ENCODE data around the gene TNP2.

The TNP2 gene

DNA sequence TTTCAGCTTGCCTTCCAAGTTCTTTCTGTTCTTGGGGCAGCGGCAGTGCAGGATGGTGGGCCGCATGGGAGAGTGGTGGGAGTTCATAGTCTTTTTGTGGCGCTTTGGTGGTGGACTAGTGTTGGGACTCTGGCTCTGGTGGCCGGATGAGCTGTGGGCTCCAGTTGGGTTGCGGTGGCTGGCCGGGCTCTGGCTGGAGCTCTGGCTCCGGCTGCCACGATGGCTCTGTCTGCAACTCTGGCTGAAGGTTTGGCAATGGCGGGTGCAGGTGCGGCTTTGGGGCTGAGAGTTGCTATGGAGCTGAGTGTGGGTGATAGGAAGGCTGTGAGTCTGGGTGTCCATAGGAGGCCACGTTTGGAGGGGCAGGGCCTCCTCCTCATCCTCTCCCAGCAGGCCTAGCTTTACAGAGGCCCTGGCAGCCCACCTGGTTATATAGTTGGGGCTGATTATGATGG, at the start of gene TNP2:
TSS of gene TNP2 (minus strand) at position 405 of the 455 bp plus-strand sequence. CDS start at position 342, 63 bp downstream.
- DNase-seq (ENCODE audit: low read depth, low spot score) = no peak

DNA sequence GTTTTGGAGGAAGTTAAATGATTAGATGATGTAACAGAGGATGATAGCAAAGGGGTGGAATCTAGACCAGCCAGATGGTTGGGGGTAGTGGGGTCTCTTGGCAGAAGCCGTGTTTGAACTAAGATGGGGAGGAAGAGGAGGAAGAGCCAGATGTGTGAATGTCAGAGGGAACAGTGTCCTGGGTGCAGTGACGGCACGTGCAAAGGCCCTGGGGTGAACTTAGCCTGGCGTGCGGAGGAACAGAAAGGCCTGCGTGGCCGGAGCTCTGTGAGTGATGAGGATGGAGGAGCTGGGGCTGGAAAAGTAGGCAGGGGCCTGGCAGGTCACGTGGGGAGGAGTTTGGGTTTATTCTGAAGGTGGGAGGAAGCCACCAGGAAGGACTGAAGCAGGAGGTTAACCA, 49.7 kb upstream of the TNP2 start:
- DNase-seq (ENCODE audit: low read depth, low spot score) = no peak

DNA sequence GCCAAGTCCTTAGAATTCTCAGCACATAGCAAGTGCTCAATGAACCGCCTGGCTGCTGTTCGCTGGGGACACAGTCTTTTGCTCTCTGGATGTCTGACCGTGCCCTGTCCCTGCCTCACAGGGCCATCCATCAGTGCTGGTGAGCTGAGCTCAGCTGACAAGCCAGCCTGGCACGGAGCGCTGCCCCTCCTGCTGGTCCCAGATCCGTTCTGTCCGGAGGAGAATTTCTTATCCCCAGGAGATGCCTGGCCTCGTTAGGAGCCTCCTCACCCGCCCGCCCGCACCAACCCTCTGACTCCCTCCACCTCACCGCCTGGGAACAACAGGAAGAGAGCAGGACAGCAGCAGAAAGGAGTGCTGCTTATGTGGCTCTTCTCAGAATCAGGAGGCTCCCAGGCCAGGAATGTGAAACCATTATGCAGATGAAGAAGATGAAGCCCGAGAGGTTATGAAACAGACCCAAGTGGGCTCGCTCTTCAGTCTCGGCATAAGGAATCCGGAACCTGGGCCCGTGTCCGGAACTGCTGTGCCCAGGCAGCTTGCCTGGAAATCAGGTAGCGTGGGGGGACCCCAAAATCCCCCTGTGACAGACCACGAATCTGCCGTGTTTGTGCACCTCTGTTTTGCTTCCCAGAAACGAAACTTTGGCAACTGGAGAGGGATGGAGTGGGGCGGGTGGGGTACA, 47.3 kb upstream of the TNP2 start:
- no peak for DNase-seq (ENCODE audit: low read depth, low spot score)

DNA sequence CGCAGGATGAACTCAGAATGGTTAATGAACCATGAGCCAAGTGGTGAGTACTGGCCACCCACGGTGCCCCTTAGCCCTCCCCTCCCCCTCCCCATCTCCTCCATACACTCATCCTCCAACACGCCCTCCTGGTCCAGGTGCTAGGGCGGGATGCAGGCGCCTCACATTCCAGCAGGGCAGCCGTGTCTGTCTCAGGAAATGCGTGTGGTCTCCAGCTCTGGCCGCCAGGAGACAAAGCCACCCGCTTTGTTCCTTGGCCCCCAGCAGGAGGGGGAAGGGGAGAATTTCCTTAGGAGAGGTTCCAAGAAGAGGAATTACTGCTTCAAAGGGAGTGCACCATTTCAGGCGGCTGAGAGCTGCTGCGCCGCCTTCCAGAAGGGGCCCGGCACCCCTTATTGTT, 46.4 kb upstream of the TNP2 start:
- DNase-seq (ENCODE audit: low read depth, low spot score) = no peak

DNA sequence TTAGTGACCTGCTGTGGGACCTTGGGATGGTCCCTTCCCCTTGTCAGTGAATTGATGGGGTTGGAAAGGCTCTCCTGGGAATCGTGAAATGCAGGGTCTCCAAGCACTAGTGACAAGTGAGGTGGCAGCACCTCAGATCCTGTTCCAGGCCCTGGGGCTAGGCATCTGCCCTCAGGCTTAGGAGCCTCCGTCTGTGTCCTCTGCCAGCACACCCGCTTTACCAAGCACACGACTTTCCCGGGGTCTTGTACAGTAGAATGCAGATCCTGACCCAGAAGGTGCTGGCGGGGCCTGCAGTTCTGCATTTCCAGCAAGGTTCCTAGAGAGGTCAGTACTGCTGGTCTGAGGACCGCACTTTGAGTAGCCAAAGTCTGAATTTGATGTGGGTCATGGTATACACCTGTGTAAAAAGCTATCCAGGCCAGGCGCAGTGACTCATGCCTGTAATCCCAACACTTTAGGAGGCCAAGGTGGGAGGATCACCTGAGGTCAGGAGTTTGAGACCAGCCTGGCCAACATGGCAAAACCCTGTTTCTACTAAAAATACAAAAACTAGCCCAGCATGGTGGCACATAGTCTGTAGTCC, 45.3 kb upstream of the TNP2 start:
- DNase-seq (ENCODE audit: low read depth, low spot score) = no peak

DNA sequence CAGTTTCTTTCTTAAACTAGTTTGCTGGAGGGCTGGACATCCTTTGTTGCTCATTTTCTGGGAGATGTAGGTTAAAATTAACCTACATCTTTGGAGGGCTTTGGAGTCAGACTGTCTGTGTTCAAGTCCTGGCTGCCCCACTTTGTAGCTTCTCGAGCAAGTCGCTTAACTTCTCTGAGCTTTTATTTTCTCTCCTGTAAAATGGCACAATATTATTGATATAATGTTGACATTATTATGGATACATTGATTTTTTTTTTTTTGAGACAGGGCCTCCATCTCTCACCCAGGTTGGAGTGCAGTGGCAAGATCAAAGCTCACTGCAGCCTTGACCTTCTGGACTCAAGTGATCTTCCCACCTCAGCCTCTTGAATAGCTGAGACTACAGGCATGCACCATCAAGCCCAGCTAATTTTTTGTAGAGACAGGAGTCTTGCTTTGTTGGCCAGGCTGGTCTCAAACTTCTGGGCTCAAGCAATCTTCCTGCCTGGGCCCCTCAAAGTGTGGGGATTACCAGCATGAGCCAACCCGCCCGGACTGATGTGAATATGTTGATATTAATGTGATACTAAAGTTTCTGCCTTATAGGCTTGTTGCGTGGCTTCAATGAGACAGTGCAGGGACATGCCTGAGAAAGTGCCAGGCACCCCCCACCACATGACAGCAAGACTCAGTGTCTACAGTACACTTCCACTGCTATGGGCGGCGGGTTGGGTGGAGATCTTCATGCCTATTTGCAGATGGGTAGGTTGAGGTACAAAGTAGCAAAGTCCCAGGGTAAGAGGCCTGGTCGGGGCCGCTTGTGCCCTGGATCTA, 44.6 kb upstream of the TNP2 start:
- no peak for DNase-seq (ENCODE audit: low read depth, low spot score)

DNA sequence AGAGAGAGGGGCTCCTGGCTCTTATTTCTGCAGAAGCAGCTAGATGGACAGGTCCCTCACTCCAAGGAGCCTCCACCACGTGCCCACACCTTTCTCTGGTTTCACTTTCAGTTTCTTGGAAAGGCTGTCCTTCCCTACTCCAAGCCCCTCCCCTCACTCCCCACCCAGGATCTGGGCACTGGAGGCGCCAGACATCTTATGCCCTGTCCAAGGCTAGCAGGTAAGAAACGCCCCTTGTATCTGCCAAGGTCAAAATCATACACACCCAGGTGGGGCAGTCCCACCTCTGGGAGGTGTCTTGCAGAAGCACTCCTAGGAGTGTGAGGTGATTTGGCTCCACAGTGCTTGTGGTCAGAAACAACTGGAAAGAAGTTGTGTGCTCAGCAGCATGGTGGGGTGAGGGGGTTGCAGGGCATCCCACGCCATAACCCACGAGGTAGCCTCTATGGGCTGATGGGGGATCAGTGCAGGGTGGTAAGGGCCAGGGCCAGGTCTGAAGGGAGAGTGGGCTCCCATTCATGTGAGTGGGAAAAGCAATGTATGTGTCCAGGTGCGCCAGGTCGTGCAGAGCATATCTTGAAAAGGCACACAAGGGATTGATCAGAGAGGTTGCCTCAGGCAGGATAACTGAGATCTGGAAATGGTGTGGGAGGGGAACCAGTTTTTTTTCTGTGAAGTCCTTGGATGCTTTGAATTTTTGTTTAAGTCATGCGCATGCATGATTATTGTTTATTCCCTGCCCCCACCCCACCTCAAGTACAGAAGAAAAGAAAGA, 43.8 kb upstream of the TNP2 start:
- no peak for DNase-seq (ENCODE audit: low read depth, low spot score)

DNA sequence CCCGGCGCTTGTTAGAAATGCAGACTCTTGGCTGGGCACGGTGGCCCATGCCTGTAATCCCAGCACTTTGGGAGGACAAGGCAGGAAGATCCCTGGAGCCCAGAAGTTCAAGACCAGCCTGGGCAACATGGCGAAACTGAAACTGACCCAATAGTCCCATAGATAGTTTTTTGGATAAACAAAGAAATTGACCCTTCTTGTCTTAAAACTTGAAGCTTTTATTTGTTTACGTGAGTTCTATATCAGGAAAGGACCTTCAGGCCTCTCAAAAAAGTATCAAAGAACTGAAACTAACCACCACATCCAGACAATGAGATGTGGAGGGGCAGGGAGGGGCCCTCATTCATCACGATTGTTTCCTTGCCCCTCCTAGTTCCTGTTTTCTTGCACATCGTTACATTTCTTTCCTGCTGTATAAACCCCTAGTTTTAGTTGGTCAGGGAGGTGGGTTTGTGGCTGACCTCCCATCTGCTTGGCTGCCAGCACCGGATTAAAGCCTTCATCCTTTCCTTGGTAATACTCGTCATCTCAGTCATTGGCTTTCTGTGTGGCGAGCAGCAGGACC, 42.0 kb upstream of the TNP2 start:
- DNase-seq (ENCODE audit: low read depth, low spot score) = no peak

DNA sequence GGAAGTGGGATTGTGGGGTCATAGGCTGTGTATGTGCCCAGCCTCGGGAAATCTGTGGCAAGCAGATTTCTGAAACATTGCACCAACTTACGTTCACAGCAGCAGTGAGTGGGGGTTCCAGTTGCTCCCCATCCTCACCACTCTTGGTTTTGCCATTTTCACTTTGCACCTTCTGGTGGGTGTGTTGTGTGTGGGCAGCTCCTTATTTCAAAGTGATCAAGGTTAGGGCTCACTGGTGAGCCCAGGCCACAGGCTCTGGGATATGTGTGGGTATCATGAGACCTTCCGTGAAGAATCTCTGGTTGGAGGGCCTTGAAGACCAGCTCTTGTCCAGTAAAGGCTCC, 41.5 kb upstream of the TNP2 start:
- DNase-seq (ENCODE audit: low read depth, low spot score) = no peak

DNA sequence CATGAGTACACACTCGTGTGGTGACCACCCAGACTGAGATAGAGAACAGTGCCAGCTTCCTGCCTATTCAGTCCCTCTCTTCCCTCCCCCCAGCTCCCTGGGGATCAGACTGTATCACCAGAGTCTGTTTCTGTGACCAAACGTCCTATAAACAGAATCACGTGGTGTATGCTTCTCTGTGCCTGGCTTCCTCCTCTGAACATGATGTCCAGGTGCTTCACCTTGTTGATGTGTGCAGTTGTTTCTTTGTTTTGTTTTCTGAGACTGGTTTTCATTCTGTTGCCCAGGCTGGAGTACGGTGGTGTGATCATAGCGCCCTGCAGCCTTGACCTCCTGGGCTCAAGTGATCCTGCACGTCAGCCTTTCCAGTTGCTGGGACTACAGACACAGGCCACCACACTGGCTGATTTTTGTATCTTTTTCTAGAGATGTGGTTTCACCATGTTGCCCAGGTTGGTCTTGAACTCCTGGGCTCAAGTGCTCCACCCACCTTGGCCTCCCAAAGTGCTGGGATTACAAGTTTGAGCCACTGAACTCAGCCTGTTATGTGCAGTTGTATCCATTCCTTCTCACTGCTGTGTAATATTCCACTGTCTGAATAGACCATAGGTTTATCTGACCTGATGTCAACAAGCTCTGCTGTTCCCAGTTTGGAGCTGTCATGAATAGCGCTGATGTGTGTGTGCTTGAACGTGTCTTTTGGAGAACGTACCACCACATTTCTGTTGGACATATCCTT, 40.9 kb upstream of the TNP2 start:
- DNase-seq (ENCODE audit: low read depth, low spot score) = no peak

DNA sequence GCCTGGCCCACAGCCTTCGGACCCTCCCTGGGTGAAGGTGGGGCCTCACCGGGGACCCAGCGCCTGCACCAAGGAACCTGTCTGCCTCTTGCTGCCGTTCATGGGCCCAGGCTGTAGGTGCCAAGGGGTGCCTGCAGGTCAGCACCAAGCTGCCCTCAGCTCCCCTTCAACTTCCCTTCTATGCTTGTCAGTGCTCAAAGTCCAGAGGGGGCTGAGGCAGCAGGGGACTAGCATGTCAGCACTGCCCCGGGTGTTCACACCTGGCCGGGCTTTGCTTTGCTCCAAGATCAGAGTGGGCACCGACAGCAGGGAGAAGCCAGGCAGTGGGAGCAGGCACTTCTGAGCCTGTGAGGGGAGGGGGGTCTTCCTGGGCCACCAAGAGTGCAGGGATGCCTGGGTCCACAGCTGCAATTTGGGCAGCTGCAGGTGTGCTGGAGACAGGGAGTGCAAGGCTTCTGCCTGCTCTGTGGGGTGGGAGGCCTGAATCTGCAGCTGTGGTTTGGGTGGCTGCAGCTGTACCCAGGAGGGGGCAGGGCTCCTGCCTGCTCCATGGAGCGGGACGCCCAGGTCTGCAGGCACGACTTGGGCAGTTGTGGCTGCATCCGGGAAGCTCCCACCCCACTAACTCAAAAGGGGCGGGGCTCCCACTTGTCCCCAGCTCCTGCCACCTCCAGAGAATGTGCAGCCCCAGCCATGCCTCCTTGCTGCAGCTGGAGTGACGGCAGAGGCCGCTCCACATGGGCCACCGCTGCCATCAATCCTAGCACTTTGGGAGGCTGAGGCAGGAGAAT, 39.6 kb upstream of the TNP2 start:
- no peak for DNase-seq (ENCODE audit: low read depth, low spot score)

DNA sequence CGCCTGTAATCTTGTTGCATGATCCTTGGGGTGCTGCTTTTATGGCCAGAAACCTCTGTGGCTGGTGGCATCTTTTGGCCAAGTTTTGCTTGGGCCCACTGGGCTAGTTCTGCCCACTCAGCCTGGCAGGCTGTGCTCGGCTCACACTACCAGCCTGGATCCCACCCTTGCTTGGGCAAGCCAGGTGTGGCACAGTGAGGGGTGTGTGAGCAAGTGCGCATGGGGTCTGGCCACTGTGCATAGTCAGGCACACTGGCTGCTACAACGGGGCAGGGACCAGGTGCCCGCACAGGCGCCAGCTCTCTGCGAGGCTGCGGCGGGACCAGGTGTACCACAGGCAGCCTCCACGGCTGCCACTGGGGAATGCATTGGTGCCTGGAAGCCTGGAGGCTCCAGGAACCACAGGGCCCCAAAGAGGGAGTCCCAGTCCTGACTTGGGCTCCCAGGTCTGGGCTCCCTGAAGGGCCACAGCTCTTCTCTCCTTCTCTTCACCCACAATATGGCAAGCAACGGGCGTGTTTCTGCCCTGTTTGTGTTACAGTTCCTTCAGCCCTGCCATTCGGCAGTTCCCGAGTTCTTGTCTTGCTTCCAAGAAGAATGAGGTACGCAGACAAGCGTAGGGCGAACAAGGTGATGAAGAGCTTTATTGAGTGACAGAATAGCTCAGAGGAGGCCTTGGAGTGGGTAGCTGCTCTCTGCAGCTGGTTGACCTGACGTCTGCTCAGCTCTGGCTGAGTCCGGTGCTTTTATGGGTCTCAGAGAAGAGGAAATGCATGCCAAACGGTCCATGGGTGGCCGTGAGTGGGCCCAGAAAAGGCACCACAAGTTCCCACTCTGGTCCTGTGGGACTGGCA, 38.7 kb upstream of the TNP2 start:
- DNase-seq (ENCODE audit: low read depth, low spot score) = no peak

DNA sequence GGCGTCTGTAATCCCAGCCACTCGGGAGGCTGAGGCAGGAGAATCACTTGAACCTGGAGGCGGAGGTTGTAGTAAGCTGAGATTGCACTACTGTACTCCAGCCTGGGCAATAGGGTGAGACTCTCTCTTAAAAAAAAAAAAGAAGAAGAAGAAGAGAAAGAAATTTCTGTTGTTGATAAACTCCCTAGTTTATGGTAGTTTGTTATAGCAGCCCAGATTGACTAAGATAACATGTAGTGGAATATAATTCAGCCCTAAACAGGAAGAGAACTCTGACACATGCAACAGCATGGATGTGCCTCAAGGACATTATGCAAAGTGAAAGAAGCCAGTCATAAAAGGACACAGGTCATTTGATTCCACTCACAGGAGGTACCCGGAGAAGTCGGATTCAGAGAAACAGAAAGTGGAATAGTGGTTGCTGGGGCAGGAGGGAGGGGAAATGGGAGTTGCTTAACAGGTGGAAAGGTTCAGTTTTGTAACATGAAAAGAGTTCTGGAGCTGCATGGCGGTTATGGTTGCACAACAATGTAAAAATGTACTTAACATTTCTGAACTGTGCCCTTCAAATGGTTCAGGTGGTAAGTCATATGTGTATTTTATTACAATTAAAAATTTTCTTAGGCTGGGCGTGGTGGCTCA, 38.0 kb upstream of the TNP2 start:
- DNase-seq (ENCODE audit: low read depth, low spot score) = no peak

DNA sequence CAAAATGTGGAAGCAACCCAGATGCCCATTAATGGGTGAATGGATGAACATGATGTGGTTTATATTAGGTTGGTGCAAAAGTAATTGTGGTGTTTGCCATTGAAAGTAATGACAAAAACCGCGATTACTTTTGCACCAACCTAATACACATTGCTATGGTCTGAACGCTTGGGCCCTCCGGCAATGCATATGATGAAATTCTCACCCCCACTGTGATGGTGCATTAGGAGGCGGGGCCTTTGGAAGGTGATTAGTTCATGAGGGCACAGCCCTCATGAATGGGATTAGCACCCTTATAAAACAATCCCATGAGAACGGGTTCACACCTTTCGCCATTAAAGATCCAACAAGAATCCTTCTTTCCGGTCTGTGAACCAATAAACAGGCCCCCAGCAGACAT, 37.3 kb upstream of the TNP2 start:
- DNase-seq (ENCODE audit: low read depth, low spot score) = no peak

DNA sequence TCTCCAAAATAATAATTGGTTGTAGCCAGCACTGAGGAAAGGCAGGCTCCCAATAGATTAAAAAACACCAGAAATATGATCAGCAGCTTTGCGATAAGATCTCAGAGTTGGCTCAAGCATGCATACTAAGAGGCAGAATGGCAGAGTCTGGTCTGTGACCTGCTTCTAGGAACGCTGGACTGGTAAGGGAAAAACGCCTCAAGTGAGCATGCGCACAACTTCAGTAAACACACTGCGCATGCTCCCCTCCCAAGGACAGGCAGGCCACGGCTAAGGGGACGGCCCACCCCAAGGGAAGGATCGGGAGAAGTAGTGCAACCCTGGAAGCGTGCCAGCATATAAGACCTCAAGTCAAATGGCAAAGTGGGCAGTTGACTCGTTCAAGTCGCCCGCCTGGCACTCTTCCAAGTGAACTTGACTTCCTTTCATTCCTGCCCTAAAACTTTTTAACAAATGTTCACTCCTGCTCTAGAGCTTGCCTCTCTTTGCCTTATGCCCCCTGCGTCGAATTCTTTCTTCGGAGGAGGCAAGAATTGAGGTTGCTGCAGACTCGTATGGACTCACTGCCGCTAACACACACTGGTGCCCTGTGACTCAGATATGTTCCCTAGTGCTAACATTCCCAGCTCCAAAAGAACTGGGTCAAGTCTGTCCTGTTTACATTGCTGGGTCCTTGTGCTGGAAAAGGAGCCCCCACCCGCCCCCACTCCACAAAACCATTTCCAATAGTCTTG, 34.4 kb upstream of the TNP2 start:
- no peak for DNase-seq (ENCODE audit: low read depth, low spot score)

DNA sequence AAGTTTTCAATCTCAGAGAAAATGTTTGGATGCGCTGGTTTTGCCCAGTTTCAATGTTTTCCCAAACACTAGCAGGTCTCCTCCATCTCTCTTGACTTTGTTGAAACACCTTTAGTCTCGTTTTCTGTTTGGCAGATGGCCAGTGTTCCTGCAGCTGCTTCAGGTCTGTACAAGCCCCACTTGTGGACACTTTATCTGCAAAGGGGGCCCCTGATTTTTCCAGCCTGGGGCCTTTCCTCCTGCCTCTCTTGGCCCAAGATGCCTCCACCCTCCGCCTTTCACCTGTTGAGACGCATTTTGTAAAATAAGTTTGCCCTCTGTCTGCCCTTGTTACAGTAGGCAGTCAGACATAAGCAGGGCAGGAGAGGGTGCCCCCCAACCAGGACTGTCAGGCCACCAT, 33.9 kb upstream of the TNP2 start:
- DNase-seq (ENCODE audit: low read depth, low spot score) = no peak

DNA sequence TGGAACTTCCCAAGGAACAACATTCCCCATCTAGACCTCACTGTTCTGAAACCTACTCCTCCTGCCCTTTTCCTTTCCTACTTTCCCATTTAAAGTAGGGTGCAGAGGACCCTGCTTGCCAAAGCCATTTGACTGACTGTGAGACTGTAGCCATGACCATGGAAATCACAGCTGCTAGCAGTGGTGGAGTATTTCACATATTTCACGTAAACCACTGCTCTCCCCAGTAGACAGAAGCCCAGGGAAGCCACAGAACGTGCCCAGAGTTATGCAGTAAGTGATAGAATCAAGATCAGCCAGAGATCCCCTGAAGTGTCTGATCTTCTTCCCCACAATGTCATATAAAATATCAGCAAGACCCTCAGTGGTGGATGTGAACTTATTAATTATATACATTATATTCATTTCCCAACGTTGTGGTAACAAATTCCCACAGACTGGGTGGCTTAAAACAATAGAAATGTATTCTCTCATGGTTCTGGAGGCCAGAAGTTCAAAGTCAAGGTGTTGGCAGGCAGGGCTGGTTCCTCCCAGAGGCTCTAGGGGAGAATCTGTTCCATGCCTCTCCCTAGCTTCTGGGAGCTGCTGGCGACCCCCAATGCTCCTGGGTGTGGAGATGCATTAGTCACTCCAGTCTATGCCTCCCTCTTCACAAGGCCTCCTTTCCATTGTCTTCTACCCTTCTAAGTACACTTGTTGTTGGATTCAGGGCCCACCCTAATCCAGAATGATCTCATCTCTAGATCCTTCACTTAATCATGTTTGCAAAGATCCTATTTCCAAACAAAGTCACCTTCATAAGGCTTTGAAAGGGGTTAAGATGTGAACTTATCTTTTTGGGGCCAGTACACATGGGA, 32.7 kb upstream of the TNP2 start:
- no peak for DNase-seq (ENCODE audit: low read depth, low spot score)
